Renal cortex interstitium (tissue), 11 donors: ENCODE data around the gene ARPP19. TPM values are rescaled to one million over a fixed set of nuclear protein-coding genes. Genes with fewer than 3 reads are reported as not detected.
"Not testable (repeated sequence)": the region's sequence is repeated elsewhere in the genome, so short reads cannot be mapped to it uniquely, and the experiment has no call there.

Experiments
- DNase-seq, 11 donors: peaks; one replicate each; pipeline ENCODE4 v3.0.0-alpha.2; 2013; ENCODE audit warnings: low read depth in 9 of 11, low spot score in 4 of 11; ENCODE audit errors: extremely low read depth in 1 of 11
- polyA plus RNA-seq, 3 donors: library from polyadenylated mRNA; unstranded; fragments of 120-200 nt; gene quantifications; one replicate each; pipeline ENCODE4 v1.2.1, GENCODE V29; 2013; ENCODE audit not compliant: insufficient read length in 3 of 3

ARPP19 gene
- polyA plus RNA-seq, 3 donors = 123 to 146 (median 137) TPM

DNA sequence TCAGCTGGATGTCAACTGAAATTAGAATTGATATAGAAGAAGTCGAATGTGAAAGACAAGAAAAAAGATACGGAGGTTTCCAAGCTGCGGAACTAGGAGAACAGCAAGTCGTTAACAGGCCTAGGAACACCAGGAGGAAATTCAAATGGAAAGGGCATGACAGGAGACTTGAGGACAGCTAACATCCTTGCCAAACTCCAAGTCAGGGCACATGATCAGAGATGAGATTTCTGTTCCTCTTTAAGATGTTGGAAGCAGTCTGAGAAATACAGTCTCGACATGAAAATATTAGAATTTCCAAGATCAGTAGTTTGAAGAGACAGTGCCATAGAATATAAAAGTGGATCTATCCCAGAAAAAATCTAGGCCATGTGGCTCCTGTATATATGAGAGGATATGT, 45.2 kb downstream of the ARPP19 start:
- DNase-seq = no peak

DNA sequence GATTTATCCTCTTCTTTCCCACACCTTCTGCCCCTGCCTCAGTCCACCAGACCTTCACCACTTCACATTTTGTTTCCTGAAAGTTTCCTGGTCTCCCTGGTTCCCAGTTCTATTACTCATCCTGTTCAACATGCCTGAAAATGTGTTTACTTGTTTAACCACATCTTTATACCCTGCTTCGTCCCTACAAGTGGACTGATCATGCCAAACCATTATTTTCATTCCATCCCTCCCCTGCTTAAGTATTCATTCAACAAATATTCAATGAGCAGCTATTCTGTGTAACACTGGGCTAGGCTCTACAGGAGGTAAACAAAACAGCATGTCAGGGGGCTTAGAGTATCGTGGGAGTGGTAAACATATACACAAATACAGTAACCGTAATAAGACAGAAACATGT, 45.6 kb downstream of the ARPP19 start:
- no peak for DNase-seq

DNA sequence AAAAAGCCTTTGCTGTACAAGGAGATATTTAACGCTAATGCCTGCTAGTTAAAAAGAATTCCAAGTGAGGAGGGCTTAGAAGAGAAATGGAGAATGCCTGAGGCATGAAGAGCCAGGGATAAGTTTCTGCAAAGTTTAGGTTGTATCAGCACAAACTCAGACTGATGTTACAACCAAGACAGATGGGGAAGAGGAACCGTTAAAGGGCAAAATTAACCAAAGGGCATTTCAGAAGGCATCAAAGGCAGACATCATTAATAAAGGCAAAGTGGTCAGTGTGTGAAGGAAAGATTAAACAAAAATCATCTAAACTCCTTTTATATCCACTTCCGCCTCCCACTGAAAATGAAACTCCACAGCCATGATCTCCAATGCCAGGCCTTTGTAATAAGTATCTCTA, 47.1 kb downstream of the ARPP19 start:
- no peak for DNase-seq

DNA sequence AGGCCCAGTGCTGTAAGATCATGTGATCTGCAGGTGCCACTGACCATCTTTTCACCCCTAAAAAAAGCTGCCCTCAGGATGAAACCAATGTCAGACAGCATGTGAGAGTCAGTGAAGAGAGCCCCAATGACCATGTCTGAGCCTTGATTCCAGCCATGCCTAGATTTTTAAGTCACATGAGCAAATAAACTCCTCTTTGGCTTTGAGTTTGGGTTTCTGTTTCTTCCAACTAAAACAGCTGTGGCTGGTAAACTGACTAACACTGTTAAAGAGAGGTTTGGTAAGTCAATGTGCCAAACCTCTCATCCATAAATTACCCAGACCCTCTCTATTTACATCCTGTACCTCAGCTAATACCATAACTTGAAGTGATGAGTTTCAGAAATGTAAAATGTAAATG, 48.4 kb downstream of the ARPP19 start:
- DNase-seq = no peak

DNA sequence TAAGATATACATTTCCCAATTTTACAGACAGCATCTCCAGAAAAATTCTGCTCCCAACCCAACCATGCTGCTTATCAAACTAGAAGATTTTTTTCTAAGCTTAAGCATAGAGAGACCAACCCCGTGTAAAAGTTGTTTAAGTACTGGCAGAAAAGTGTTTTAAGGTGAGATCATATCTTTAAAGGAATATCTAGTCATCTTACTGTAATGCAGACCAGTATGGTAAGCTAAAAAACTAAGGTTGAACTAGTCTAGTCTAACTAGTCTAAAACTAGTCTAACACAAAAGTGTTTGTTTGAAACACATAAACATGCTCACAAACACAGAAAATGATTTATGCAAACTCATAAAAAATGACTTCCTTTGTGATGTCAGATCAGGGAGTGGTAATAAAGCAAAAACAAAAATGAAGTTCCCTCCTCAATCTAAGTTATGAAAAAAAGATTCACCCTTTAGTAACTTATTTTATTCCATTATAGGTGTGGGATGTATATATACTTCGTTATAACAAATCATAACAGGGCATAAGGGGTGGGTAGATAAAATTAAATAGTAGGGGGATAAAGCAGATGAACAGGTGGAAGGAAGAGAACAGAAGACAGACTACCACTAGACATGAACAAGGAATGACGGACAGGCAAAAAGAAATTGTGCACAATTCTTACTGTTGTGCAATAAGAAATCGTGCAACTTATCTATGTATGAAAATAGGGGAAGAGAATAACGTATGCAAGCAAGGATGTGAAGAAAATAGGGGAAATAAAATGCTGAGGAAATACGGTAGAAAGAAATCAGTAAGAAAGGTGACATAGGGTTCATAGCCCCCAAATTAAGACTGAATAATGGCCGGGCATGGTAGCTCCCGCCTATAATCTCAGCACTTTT, 50.1 kb downstream of the ARPP19 start:
- no peak for DNase-seq

DNA sequence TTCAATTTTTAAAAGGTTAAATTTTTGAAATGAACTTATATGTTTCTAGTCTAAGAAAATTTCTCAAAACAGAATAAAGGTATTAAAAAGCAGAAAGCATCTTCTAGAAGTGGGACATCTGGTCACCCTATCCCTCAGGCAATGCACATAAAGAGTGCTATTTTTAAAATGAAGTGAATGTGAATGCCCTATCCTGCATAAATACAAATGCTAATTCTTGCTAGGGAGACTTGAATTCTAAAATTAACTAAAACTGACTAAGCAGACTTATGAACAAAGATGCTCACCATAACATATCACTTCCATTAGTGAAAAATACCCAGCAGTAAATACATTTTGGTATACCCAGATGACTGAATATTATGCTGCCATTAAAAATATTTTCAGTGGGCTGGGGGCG, 51.8 kb downstream of the ARPP19 start:
- DNase-seq = no peak

DNA sequence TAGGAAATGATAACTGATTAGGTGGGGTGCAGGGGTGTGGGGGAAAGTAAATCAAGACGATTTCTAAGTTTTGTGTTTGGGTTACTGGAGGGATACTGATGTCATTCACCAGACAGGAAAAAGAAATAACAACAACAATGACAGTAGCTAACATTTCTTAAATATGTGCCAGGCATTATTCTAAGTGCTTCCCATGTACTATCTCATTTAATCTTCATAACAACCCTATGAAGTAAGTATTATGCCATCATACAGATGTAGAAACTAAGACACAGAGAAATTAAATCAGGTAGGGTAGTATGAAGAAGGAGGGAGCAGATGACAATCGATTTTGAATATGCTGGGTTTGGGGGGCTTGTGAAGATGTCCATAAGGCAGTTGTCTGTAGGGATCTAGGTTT, 53.5 kb downstream of the ARPP19 start:
- DNase-seq = no peak

DNA sequence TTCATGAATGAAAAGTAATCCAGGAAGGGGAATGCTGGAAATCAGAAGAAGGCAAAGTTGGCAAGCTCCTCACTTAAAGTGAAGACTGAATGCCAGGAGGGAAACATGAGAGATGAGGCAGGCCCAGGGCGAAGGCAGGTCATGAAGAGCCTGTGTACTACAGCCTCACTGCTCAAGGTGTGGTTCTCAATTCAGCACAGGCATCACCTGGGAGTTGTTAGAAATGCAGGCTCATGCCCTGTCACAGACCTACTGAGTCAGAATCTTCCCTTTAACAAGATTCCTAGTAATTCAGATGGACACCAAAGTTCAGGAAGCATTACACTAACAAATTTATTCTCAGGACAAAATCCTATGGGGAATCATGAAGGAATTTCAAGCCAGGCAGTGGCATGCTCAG, 54.3 kb downstream of the ARPP19 start:
- no peak for DNase-seq

DNA sequence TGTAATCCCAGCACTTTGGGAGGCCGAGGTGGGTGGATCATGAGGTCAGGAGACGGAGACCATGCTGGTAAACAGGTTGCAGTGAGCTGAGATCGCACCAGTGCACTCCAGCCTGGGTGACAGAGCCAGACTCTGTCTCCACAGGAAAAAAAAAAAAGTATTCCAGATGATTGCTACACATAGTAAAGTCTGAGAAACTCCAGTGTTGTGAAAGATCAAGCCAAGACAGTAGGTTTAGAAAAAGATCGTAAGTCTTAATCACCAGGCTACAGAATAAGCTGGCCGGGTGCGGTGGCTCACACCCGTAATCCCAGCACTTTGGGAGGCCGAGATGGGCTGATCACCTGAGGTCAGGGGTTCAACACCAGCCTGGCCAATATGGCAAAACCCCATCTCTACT, 56.0 kb downstream of the ARPP19 start:
- DNase-seq = not testable (repeated sequence)

DNA sequence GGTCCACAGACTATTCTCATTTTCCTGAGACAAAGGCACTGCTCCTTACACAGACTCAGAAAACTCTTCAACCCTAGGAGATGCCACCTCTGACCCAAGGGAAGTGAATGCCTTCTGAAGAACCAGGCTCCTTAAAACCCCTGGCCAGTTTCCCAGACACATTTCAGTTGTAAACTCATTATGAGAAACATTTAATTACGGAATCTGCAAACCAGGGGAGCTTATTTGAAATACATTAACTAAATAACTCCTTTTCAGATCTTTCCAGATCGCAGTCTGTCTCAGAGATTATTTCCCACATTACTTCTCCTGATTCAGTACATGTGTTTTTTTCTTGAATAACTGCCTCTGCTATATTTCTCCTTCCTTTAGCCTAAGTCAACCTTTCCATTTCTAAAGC, 57.7 kb downstream of the ARPP19 start:
- no peak for DNase-seq

DNA sequence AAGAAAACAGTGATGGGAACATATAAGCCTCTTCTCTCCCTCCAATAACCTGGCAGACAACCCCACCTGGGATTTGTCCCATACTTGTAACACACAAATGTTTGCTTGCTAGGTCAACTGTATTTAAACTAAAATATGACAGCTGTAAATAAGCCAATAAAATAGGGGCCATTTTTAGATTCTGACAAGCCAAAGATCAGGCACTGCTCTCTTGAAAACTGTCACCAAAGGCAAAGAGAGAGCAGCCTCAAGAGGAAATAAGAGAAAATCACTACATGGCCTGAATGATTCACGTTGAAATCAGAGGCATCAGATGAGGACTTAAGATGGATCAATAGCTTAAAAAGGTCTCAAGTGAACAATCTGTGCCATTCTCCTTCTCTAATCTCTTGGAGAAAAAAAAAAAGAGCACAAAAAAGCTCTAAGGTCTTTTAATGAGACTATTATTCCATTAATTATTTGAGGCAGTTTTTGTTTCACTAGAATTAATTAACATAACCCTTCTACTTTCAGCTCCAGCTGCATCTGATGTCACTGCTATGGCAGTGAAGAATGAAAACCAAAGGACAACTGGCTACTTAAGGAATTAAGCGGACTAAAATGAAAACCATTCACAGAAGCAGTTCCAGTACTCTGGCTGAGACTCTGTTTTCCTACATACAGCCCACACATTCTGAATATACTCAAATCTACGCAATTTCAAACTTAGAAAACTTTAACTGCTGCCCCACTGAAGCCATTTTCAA, 59.2 kb downstream of the ARPP19 start:
- DNase-seq = no peak

DNA sequence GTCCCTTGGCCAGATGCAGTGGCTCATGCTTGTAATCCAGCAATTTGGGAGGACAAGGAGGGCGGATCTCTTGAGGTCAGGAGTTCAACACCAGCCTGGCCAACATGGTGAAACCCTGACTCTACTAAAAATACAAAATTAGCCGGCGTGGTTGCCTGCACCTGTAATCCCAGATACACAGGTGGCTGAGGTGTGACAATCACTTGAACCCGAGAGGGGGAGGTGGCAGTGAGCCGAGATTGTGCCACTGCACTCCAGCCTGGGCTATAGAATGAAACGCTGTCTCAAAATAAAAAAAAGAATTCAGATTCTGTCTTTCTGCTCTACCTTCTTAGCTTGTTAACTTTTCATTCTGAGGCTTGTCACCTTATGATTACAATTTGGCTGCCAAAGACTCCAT, 62.3 kb downstream of the ARPP19 start:
- no peak for DNase-seq

DNA sequence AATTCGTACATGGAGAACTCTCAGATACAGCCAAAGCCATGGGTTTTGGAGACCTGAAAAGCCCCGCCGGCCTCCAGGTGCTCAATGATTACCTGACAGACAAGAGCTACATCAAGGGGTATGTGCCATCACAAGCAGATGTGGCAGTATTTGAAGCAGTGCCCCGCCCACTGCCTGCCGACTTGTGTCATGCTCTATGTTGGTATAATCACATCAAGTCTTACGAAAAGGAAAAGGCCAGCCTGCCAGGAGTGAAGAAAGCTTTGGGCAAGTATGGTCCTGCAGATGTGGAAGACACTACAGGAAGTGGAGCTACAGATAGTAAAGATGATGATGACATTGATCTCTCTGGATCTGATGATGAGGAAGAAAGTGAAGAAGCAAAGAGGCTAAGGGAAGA, 63.7 kb downstream of the ARPP19 start:
- no peak for DNase-seq

DNA sequence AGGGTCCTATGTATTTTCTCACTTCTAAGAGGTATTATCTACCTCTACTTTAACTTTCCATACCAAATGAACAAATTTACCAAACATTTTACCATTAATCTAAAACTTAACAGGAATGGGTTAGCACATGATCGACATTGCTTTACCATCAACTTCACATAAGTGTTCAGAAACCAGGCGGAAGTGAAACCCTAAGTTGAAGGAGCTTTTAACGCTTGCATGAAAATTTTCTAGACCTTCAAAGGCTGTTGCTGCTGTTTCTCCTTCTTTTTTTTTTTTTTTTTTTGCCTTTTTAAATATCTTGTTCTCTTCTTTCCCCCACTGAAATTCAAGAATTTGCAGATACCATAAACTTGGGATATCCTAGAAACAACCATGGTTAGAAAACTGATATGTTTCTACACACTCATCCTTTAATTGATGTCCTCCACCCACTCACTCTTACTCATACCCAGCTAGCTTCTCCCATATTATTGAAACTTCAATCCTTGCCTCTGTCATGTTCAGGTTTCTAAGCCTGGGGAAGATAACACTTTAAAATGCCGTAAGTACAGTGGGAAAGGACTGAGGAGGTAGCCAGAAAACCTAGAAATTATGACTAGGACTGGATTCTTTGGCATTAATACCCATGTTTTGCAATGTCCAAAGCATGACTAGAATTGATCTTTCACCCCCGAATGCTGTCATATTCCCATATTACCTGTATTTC, 64.9 kb downstream of the ARPP19 start:
- no peak for DNase-seq

DNA sequence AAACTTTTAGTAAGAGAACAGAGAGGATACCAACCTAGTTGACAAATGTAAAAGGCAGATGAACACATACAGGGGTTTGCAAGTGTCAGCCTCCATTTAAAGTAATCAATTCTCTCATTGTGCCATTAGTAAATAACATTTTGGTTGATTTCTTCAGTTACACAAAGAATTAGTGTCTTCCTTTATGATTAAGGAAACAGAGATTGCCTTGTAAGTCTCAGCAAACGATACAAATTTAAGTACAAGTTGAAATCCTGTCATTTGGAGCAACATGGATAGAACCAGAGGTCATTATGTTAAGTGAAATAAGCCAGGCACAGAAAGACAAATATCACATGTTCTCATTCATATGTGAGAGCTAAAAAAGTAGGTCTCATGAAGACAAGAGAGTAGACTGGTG, 66.2 kb downstream of the ARPP19 start:
- no peak for DNase-seq

DNA sequence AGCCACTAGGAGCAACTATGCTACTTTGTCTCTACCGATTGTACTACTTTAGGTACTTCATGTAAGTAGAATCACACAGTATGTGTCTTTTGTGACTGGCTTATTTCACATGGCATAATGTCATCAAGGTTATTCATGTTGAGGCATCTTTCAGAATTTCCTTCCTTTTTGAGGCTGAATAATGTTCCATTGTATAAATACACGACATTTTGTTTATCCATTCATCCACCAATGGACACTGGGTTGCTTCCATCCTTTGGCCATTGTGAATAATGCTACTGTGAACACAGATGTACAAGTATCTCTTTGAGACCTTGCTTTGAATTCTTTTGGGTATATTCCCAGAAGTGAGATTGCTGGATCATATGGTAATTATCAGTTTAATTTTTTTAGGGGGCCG, 69.3 kb downstream of the ARPP19 start:
- DNase-seq = no peak

DNA sequence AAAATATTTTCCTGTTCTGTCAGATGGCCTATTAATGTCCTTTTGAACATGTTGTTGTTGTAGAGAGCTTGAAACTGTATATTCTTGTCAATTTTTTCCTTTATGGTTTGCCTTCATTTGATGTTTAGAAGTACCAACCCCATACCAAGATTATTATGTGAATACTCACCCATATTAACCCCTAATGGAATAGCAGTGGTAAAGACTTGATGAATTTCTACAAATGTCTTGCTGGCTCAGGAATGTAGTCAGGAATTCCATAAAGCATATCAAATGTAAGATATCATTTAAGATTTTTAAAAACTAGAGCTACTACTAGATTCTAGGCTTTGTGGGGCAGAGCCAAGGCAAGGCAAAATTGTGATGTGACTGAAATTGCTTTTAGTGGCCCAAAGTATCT, 70.1 kb downstream of the ARPP19 start:
- DNase-seq = no peak
